Measurements from ENCODE around the gene VPS35L. TPM values are rescaled to one million over a fixed set of nuclear protein-coding genes. Genes with fewer than 3 reads are reported as not detected.

The VPS35L gene
- total and polyA plus RNA-seq, 2 experiments from 2014 or later: 48.0 to 54.6 TPM

GRCh38 chr16:19677402-19677801, 121.9 kb downstream of the VPS35L start:
- TF ChIP-seq STAT1 (IDR thresholded peaks at IDR 0.05; ENCODE audit: unreplicated experiment): no peak
- TF ChIP-seq NANOG (IDR thresholded peaks at IDR 0.05; ENCODE audit: borderline replicate concordance): no peak
- no peak for TF ChIP-seq ZNF114 (CRISPR knock-in tag; IDR thresholded peaks at IDR 0.05)
- TF ChIP-seq, protein P1, sequence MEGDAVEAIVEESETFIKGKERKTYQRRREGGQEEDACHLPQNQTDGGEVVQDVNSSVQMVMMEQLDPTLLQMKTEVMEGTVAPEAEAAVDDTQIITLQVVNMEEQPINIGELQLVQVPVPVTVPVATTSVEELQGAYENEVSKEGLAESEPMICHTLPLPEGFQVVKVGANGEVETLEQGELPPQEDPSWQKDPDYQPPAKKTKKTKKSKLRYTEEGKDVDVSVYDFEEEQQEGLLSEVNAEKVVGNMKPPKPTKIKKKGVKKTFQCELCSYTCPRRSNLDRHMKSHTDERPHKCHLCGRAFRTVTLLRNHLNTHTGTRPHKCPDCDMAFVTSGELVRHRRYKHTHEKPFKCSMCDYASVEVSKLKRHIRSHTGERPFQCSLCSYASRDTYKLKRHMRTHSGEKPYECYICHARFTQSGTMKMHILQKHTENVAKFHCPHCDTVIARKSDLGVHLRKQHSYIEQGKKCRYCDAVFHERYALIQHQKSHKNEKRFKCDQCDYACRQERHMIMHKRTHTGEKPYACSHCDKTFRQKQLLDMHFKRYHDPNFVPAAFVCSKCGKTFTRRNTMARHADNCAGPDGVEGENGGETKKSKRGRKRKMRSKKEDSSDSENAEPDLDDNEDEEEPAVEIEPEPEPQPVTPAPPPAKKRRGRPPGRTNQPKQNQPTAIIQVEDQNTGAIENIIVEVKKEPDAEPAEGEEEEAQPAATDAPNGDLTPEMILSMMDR (conservative IDR thresholded peaks at IDR 0.05; ENCODE audit: low read depth in 2 of 2): no peak
- TF ChIP-seq EZH2 (IDR thresholded peaks at IDR 0.05; ENCODE audit: low read depth, unreplicated experiment): no peak
- no peak for TF ChIP-seq CREB1 (CRISPR knock-in tag; IDR thresholded peaks at IDR 0.05; ENCODE audit: low read depth)
- no peak for TF ChIP-seq ETS1 (IDR thresholded peaks at IDR 0.05)
- TF ChIP-seq JUNB (IDR thresholded peaks at IDR 0.05; ENCODE audit: unreplicated experiment): no peak
- TF ChIP-seq POLR2AphosphoS5 (IDR thresholded peaks at IDR 0.05; ENCODE audit: low read depth): no peak
- TF ChIP-seq ZNF462 (CRISPR knock-in tag; IDR thresholded peaks at IDR 0.05): no peak
- no peak for TF ChIP-seq EZH2phosphoT487 (IDR thresholded peaks at IDR 0.05; ENCODE audit: unreplicated experiment)
- TF ChIP-seq, protein P2, sequence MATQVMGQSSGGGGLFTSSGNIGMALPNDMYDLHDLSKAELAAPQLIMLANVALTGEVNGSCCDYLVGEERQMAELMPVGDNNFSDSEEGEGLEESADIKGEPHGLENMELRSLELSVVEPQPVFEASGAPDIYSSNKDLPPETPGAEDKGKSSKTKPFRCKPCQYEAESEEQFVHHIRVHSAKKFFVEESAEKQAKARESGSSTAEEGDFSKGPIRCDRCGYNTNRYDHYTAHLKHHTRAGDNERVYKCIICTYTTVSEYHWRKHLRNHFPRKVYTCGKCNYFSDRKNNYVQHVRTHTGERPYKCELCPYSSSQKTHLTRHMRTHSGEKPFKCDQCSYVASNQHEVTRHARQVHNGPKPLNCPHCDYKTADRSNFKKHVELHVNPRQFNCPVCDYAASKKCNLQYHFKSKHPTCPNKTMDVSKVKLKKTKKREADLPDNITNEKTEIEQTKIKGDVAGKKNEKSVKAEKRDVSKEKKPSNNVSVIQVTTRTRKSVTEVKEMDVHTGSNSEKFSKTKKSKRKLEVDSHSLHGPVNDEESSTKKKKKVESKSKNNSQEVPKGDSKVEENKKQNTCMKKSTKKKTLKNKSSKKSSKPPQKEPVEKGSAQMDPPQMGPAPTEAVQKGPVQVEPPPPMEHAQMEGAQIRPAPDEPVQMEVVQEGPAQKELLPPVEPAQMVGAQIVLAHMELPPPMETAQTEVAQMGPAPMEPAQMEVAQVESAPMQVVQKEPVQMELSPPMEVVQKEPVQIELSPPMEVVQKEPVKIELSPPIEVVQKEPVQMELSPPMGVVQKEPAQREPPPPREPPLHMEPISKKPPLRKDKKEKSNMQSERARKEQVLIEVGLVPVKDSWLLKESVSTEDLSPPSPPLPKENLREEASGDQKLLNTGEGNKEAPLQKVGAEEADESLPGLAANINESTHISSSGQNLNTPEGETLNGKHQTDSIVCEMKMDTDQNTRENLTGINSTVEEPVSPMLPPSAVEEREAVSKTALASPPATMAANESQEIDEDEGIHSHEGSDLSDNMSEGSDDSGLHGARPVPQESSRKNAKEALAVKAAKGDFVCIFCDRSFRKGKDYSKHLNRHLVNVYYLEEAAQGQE (IDR thresholded peaks at IDR 0.05; ENCODE audit: unreplicated experiment): no peak
- TF ChIP-seq ZNF331 (CRISPR knock-in tag; IDR thresholded peaks at IDR 0.05; ENCODE audit: low read depth): no peak
- Mint-ChIP-seq H3K27me3 (ENCODE audit: insufficient read depth, low read depth, poor library complexity) (peaks cover 7% of the 10 kb centered on the region), H3K36me3 (ENCODE audit: low read depth) (peaks cover 11% of the 10 kb centered on the region), H3K27ac (no peak overlapping the region), H3K4me3 (no peak overlapping the region), H3K9me3 (no peaks in the 10 kb centered on the region), H3K4me1 (no peaks in the 10 kb centered on the region)
- no peaks in the 10 kb centered on the region for H3K79me2 ChIP-seq (replicated peaks; ENCODE audit: insufficient read depth)
- ATAC-seq (no peak), DNase-seq (ENCODE audit: low spot score) (no peak)
- no peaks in the 10 kb centered on the region for H3F3A ChIP-seq (replicated peaks; ENCODE audit: low read depth)
- no peaks in the 10 kb centered on the region for H4K20me1 ChIP-seq (replicated peaks; ENCODE audit: insufficient read depth)
- no peak overlapping the region for H3K27ac ChIP-seq (ENCODE audit: low read depth)
- H3K27me3 ChIP-seq (ENCODE audit: insufficient read depth): no peaks in the 10 kb centered on the region
- H3K4me1 ChIP-seq (ENCODE audit: insufficient read depth): no peaks in the 10 kb centered on the region
- no peak overlapping the region for H3K4me2 ChIP-seq
- no peaks in the 10 kb centered on the region for H3K36me3 ChIP-seq (ENCODE audit: insufficient read depth)
- no peak overlapping the region for H3K4me3 ChIP-seq
- H2AFZ ChIP-seq: no peak overlapping the region
- no peaks in the 10 kb centered on the region for H3K9me2 ChIP-seq (ENCODE audit: insufficient read depth)
